OCI-LY7 (cell line): ENCODE results near the gene DHX38. TPM values are rescaled to one million over a fixed set of nuclear protein-coding genes. Genes with fewer than 3 reads are reported as not detected.

ENCODE experiments used
- BruUV-seq: library from RNA; stranded (reverse); fragments of 400-500 nt; replicated peaks from 2 replicates; lab custom pipeline; 2021; lab: Mats Ljungman, UMichigan
- CTCF ChIA-PET: fragments of 300-600 bp; sonication (Branson Sonifier 250); formaldehyde crosslinking; loops from one replicate; lab custom pipeline; 2022; ENCODE audit warnings: antibody characterized with exemption; ENCODE audit not compliant: unreplicated experiment; lab: Charles Lee
- POLR2A ChIA-PET: fragments of 300-600 bp; sonication (Branson Sonifier 250); formaldehyde crosslinking; loops from one replicate; lab custom pipeline; 2022; ENCODE audit warnings: antibody characterized with exemption; lab: Charles Lee
- DNase-seq: peaks from one replicate; pipeline ENCODE4 v3.0.0-alpha.2; 2015; ENCODE audit warnings: low spot score
- H2AFZ ChIP-seq: fragments of 200-600 bp; sonication (generic), shearing (Covaris generic); 2 replicates; pipeline ENCODE4 v1.6.1; 2014; ENCODE audit warnings: mild to moderate bottlenecking, antibody characterized with exemption, low read length, moderate library complexity
- H3K27ac ChIP-seq: fragments of 200-600 bp; sonication (generic); 2 replicates; pipeline ENCODE4 v1.5.1; 2014; ENCODE audit warnings: mixed run types, low read depth, mild to moderate bottlenecking, moderate library complexity, low read length, inconsistent platforms; ENCODE audit not compliant: poor library complexity, severe bottlenecking
- H3K36me3 ChIP-seq: fragments of 200-600 bp; sonication (generic); 2 replicates; pipeline ENCODE4 v1.6.1; 2014; ENCODE audit warnings: mild to moderate bottlenecking, antibody characterized with exemption, low read length, moderate library complexity, mixed read lengths; ENCODE audit not compliant: insufficient read depth
- H3K4me1 ChIP-seq: fragments of 200-600 bp; sonication (generic); 2 replicates; pipeline ENCODE4 v1.5.1; 2014; ENCODE audit warnings: mild to moderate bottlenecking, low read length; ENCODE audit not compliant: insufficient read depth, poor library complexity, severe bottlenecking
- H3K4me2 ChIP-seq: fragments of 200-600 bp; sonication (generic); 2 replicates; pipeline ENCODE4 v1.6.1; 2014; ENCODE audit warnings: mild to moderate bottlenecking, low read length
- H3K4me3 ChIP-seq: fragments of 200-600 bp; sonication (generic); 2 replicates; pipeline ENCODE4 v1.5.1; 2014; ENCODE audit warnings: mild to moderate bottlenecking, low read depth, low read length; ENCODE audit not compliant: poor library complexity, severe bottlenecking
- H3K79me2 ChIP-seq: fragments of 200-600 bp; sonication (generic); 2 replicates; pipeline ENCODE4 v1.6.1; 2016; ENCODE audit warnings: low read depth, mild to moderate bottlenecking, low read length, moderate library complexity, mixed read lengths; ENCODE audit not compliant: insufficient read depth
- H3K9me2 ChIP-seq: fragments of 200-600 bp; sonication (generic); 2 replicates; pipeline ENCODE4 v1.6.1; 2016; ENCODE audit warnings: mild to moderate bottlenecking, low read length, mixed read lengths; ENCODE audit not compliant: insufficient read depth
- H3K9me3 ChIP-seq: fragments of 200-600 bp; sonication (generic); 2 replicates; pipeline ENCODE4 v1.6.1; 2014; ENCODE audit warnings: mild to moderate bottlenecking, mixed run types, low read length, mixed read lengths
- H4K20me1 ChIP-seq: fragments of 200-600 bp; sonication (generic); 2 replicates; pipeline ENCODE4 v1.6.1; 2014; ENCODE audit warnings: mild to moderate bottlenecking, antibody characterized with exemption, low read length, moderate library complexity, mixed read lengths; ENCODE audit not compliant: insufficient read depth
- CTCF ChIP-seq: fragments of 200-600 bp; sonication (generic); conservative IDR thresholded peaks from 2 replicates; pipeline ENCODE4 v1.5.1; 2014; ENCODE audit warnings: mild to moderate bottlenecking, antibody characterized with exemption, low read length, moderate library complexity, mixed read lengths
- EZH2phosphoT487 ChIP-seq: fragments of 200-600 bp; sonication (generic); IDR thresholded peaks from 2 replicates; pipeline ENCODE4 v1.6.1; 2018; ENCODE audit warnings: low read depth, borderline replicate concordance, mild to moderate bottlenecking, mixed run types, antibody characterized with exemption, low read length, moderate library complexity, mixed read lengths
- intact Hi-C: fragments of 100-400 bp; cut with micrococcal nuclease; formaldehyde crosslinking; loops from one replicate; pipeline ENCODE4 v1.10.0; 2022; ENCODE audit not compliant: unreplicated experiment
- total RNA-seq, 2 experiments: library from RNA; depleted of rRNA in 1 of 2; stranded (reverse); fragments of >200 nt in 1 of 2; shearing (Covaris generic) in 1 of 2; gene quantifications; 2 replicates each; pipeline ENCODE4 v1.2.3, GENCODE V29; 2014 to 2022

The DHX38 gene
- total RNA-seq, 2 experiments from 2014 or later, result 56.6 to 86.5 TPM

DNA sequence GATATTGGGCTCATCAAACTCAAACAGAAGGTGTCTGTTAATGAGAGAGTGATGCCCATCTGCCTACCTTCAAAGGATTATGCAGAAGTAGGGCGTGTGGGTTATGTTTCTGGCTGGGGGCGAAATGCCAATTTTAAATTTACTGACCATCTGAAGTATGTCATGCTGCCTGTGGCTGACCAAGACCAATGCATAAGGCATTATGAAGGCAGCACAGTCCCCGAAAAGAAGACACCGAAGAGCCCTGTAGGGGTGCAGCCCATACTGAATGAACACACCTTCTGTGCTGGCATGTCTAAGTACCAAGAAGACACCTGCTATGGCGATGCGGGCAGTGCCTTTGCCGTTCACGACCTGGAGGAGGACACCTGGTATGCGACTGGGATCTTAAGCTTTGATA lies 33.2 kb upstream of the DHX38 start:
- Histone ChIP-seq H3K4me1 (no peaks in the 10 kb centered on the region), H3K36me3 (no peaks in the 10 kb centered on the region), H3K4me3 (no peak overlapping the region), H3K27ac (no peak overlapping the region), H3K4me2 (no peak overlapping the region), H3K9me2 (no peaks in the 10 kb centered on the region), H3K9me3 (no peaks in the 10 kb centered on the region), H4K20me1 (no peaks in the 10 kb centered on the region), H2AFZ (no peak overlapping the region), H3K79me2 (no peaks in the 10 kb centered on the region)
- CTCF ChIA-PET, result no interaction called here
- BruUV-seq, result no TSS peak
- DNase-seq, result no peak
- intact Hi-C loops, result no loop called here
- POLR2A ChIA-PET, result no interaction called here
- TF ChIP-seq EZH2phosphoT487 (no peak), CTCF (no peak)

- no TSS peak for BruUV-seq
- Histone ChIP-seq H3K9me2 (no peaks in the 10 kb centered on the region), H3K4me2 (no peak overlapping the region), H3K79me2 (no peaks in the 10 kb centered on the region), H3K36me3 (no peaks in the 10 kb centered on the region), H3K27ac (no peak overlapping the region), H3K9me3 (no peaks in the 10 kb centered on the region), H2AFZ (no peak overlapping the region), H3K4me3 (no peak overlapping the region), H4K20me1 (no peaks in the 10 kb centered on the region), H3K4me1 (no peaks in the 10 kb centered on the region)
- TF ChIP-seq CTCF, result no peak
- no peak for TF ChIP-seq EZH2phosphoT487
- ChIA-PET CTCF (no interaction called here), POLR2A (no interaction called here)
- intact Hi-C loops, result no loop called here
- no peak for DNase-seq
These were observed 32.1 kb upstream of the DHX38 start for GRCh38 chr16:72061564-72061963.

GRCh38 chr16:72064361-72064894 lies 29.2 kb upstream of the DHX38 start:
- CTCF ChIA-PET, result no interaction called here
- no peak overlapping the region for H2AFZ ChIP-seq
- no peak overlapping the region for H3K27ac ChIP-seq
- no peaks in the 10 kb centered on the region for H3K79me2 ChIP-seq
- POLR2A ChIA-PET, result no interaction called here
- H3K4me3 ChIP-seq, result no peak overlapping the region
- H3K9me3 ChIP-seq, result no peaks in the 10 kb centered on the region
- no peak for DNase-seq
- H3K9me2 ChIP-seq, result no peaks in the 10 kb centered on the region
- intact Hi-C loops, result no loop called here
- TF ChIP-seq CTCF (no peak), EZH2phosphoT487 (no peak)
- no TSS peak for BruUV-seq
- H3K36me3 ChIP-seq, result no peaks in the 10 kb centered on the region
- H4K20me1 ChIP-seq, result no peaks in the 10 kb centered on the region
- H3K4me2 ChIP-seq, result no peak overlapping the region
- no peaks in the 10 kb centered on the region for H3K4me1 ChIP-seq
